Measurements from ENCODE around the gene RASSF4.

Gene RASSF4

GRCh38 chr10:44926751-44927351 lies 32.8 kb upstream of the RASSF4 start:
- in situ Hi-C loops (cut with HindIII; ENCODE audit: low sequenced_read_pairs) = no loop called here

- in situ Hi-C loops (cut with HindIII; ENCODE audit: low sequenced_read_pairs) = no loop called here
Measured at GRCh38 chr10:44927352-44927751, 32.2 kb upstream of the RASSF4 start.

- in situ Hi-C loops (cut with HindIII; ENCODE audit: low sequenced_read_pairs) = no loop called here
Measured at GRCh38 chr10:44928462-44928861, 31.1 kb upstream of the RASSF4 start.

- in situ Hi-C loops (cut with HindIII; ENCODE audit: low sequenced_read_pairs) = no loop called here
Measured at GRCh38 chr10:44929356-44930255, 30.0 kb upstream of the RASSF4 start.

GRCh38 chr10:44930904-44931620 lies 28.5 kb upstream of the RASSF4 start:
- in situ Hi-C loops (cut with HindIII; ENCODE audit: low sequenced_read_pairs) = no loop called here

- in situ Hi-C loops (cut with HindIII; ENCODE audit: low sequenced_read_pairs) = no loop called here
Measured at GRCh38 chr10:44931621-44932516, 27.7 kb upstream of the RASSF4 start.

GRCh38 chr10:44932517-44933450 lies 26.8 kb upstream of the RASSF4 start:
- in situ Hi-C loops (cut with HindIII; ENCODE audit: low sequenced_read_pairs) = no loop called here

GRCh38 chr10:44933451-44934321 lies 25.9 kb upstream of the RASSF4 start:
- in situ Hi-C loops (cut with HindIII; ENCODE audit: low sequenced_read_pairs) = no loop called here

- in situ Hi-C loops (cut with HindIII; ENCODE audit: low sequenced_read_pairs) = no loop called here
Measured at GRCh38 chr10:44934416-44935200, 25.0 kb upstream of the RASSF4 start.

GRCh38 chr10:44935201-44935965 lies 24.2 kb upstream of the RASSF4 start:
- in situ Hi-C loops (cut with HindIII; ENCODE audit: low sequenced_read_pairs) = no loop called here

- in situ Hi-C loops (cut with HindIII; ENCODE audit: low sequenced_read_pairs) = no loop called here
Measured at GRCh38 chr10:44935966-44936295, 23.7 kb upstream of the RASSF4 start.

- in situ Hi-C loops (cut with HindIII; ENCODE audit: low sequenced_read_pairs) = no loop called here
Measured at GRCh38 chr10:44936314-44936975, 23.2 kb upstream of the RASSF4 start.

- in situ Hi-C loops (cut with HindIII; ENCODE audit: low sequenced_read_pairs) = no loop called here
Measured at GRCh38 chr10:44937196-44938005, 22.2 kb upstream of the RASSF4 start.

GRCh38 chr10:44938956-44939355 lies 20.6 kb upstream of the RASSF4 start:
- in situ Hi-C loops (cut with HindIII; ENCODE audit: low sequenced_read_pairs) = no loop called here

- in situ Hi-C loops (cut with HindIII; ENCODE audit: low sequenced_read_pairs) = no loop called here
Measured at GRCh38 chr10:44939691-44940401, 19.8 kb upstream of the RASSF4 start.
